GM10266 (cell line): ENCODE measurements around the gene ASB18.

Source experiments
- DNase-seq: peaks from one replicate; pipeline ENCODE4 v3.0.0; 2012; ENCODE audit errors: extremely low spot score
- CTCF ChIP-seq: IDR thresholded peaks from 2 replicates; pipeline ENCODE4 v1.5.1; 2012; ENCODE audit warnings: mild to moderate bottlenecking, low read depth; ENCODE audit not compliant: control insufficient read depth, insufficient read depth; ENCODE audit errors: missing control alignments

The ASB18 gene

GRCh38 chr2:236215761-236216333, 48.4 kb downstream of the ASB18 start:
- TF ChIP-seq CTCF, result no peak
- DNase-seq, result no peak

DNA sequence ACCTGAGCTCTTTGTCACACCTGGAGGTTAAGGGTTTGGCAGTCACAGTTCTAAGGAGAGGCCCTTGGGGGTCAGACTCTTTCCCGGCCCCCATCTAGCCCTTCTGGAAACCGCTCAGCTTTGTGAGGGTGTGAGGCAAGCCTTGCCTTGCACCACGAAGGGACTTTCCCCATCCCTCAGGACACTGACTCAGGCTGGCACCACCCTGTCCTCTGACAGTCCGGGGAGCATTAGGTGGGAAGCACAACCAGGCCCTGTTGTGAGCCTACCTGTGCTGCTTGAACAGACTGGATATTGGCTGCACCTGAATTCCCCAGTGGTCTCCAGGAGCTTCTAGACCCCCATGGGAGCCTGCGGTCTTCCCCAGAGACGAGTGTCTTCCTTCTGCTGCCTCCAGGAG, 49.0 kb downstream of the ASB18 start:
- no peak for DNase-seq

DNA sequence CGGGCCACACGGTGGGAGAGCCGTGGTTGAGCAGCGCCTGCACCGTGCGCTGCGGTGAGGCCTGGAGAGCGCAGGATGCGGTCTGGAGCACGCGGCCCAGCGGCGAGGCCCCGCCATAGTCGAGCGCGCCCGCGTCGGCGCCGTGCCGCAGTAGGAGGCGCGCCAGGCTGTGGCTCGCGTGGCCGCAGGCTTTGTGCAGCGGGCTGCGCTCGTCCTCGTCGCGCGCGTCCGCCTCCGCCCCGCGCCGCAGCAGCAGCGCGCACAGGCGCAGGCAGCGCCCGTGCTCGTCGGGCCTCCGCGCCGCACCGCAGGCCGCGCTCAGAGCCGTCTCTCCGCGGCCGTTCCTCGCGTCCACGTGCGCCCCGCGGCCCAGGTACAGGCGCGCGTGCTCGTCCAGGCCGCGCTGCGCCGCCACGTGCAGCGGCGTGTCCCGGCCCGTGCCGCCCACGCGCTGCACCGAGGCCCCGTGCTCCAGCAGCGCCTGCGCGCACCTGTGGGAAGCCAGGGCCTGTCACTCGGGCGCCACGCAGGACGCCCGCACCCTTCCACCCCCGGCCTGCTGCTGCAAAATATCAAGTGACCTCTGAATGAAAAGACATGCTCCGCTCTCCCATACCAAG, 49.7 kb downstream of the ASB18 start:
- no peak for DNase-seq
- no peak for TF ChIP-seq CTCF

More for the DNA sequence above, 49.0 kb downstream of the ASB18 start:
- TF ChIP-seq CTCF, result no peak

DNA sequence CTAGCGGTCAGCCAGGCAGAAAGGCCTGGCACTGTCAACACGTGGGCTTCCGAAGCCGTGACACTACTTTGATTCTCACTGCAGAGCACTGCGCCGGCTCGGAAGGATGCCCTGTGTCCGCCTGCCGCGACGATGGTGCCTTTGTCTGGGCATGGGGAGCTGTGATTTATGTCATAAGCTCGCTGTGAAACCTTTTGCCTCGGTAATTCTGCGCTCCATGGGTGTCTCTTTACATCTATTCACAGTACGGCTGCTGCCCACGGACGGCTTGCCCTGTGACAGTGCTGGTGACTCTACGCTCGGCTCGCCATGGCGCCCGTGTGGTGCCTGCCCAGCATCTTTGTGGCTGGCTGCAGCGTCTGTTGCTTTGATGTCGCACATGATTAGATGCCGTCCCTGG, 52.9 kb downstream of the ASB18 start:
- no peak for TF ChIP-seq CTCF

GRCh38 chr2:236210536-236210935, 53.7 kb downstream of the ASB18 start:
- DNase-seq, result no peak
- TF ChIP-seq CTCF, result no peak

More for the DNA sequence above, 52.9 kb downstream of the ASB18 start:
- no peak for DNase-seq

- DNase-seq, result no peak
- TF ChIP-seq CTCF, result no peak
These were observed 54.2 kb downstream of the ASB18 start for GRCh38 chr2:236209996-236210395.

GRCh38 chr2:236209535-236209934, 54.7 kb downstream of the ASB18 start:
- no peak for DNase-seq
- no peak for TF ChIP-seq CTCF
